Activated CD8-positive, alpha-beta T cell treated with anti-CD3 and anti-CD28 coated beads for 36 hours (primary cell): Measurements from ENCODE around the gene DOCK3. TPM values are rescaled to one million over a fixed set of nuclear protein-coding genes. Genes with fewer than 3 reads are reported as not detected.
"Not testable (repeated sequence)": the region's sequence is repeated elsewhere in the genome, so short reads cannot be mapped to it uniquely, and the experiment has no call there.

Experiments used
- ATAC-seq: fragments of 200-7000 bp; cut with Tn5 transposase; one replicate; pipeline ENCODE4 v1.10.0; 2021; ENCODE audit warnings: mild to moderate bottlenecking, moderate library complexity
- CTCF ChIA-PET: fragments of 350-600 bp; sonication (Branson Sonifier 250); formaldehyde crosslinking; loops from one replicate; lab custom pipeline; 2021; ENCODE audit warnings: antibody characterized with exemption; lab: Charles Lee
- POLR2A ChIA-PET: fragments of 350-600 bp; sonication (Branson Sonifier 250); formaldehyde crosslinking; loops from one replicate; lab custom pipeline; 2021; ENCODE audit warnings: antibody characterized with exemption; lab: Charles Lee
- DNase-seq: peaks from one replicate; pipeline ENCODE4 v3.0.0-alpha.2; 2020
- H3K27ac Mint-ChIP-seq: one replicate; pipeline ENCODE4 v1.8.0; 2021; ENCODE audit warnings: mild to moderate bottlenecking, mixed read lengths
- H3K27me3 Mint-ChIP-seq: one replicate; pipeline ENCODE4 v1.8.0; 2021; ENCODE audit warnings: mixed read lengths
- H3K36me3 Mint-ChIP-seq: one replicate; pipeline ENCODE4 v1.8.0; 2021; ENCODE audit warnings: low read depth, mixed read lengths
- H3K4me1 Mint-ChIP-seq: one replicate; pipeline ENCODE4 v1.8.0; 2021; ENCODE audit warnings: low read depth, mixed read lengths
- H3K4me3 Mint-ChIP-seq: one replicate; pipeline ENCODE4 v1.8.0; 2021; ENCODE audit warnings: mild to moderate bottlenecking, moderate library complexity, mixed read lengths
- H3K9me3 Mint-ChIP-seq: one replicate; pipeline ENCODE4 v1.8.0; 2021; ENCODE audit warnings: mixed read lengths
- CTCF ChIP-seq: fragments of 200-600 bp; IDR thresholded peaks from one replicate; pipeline ENCODE4 v1.8.0; 2022; ENCODE audit warnings: antibody characterized with exemption, mild to moderate bottlenecking
- intact Hi-C: fragments of 100-400 bp; cut with micrococcal nuclease; formaldehyde crosslinking; loops from one replicate; pipeline ENCODE4 v1.10.0; 2022
- total RNA-seq, 2 experiments: library from RNA; stranded (reverse); gene quantifications; one replicate each; pipeline ENCODE4 v1.2.3, GENCODE V29; 2021

Gene DOCK3
- total RNA-seq, 2 experiments from 2014 or later = 3.6 to 4.2 TPM

GRCh38 chr3:51075221-51075775, 400.6 kb downstream of the DOCK3 start:
- no peak for ATAC-seq
- intact Hi-C loops = no loop called here
- H3K36me3 Mint-ChIP-seq = no peaks in the 10 kb centered on the region
- H3K4me1 Mint-ChIP-seq = no peaks in the 10 kb centered on the region
- CTCF ChIA-PET = interaction anchor here (0.6 to 1.2 kb wide), 2 partner anchors 15 to 104 kb away, joined by 3 read pairs; no protein-coding TSS in a partner anchor
- no peak overlapping the region for H3K4me3 Mint-ChIP-seq
- no peak for TF ChIP-seq CTCF
- no peak for DNase-seq
- POLR2A ChIA-PET = interaction anchor here (0.7 kb wide), 1 partner anchor 232 kb away, joined by 3 read pairs; no protein-coding TSS in a partner anchor
- H3K27ac Mint-ChIP-seq = no peak overlapping the region
- H3K9me3 Mint-ChIP-seq = no peaks in the 10 kb centered on the region
- H3K27me3 Mint-ChIP-seq = no peaks in the 10 kb centered on the region

- no peaks in the 10 kb centered on the region for H3K27me3 Mint-ChIP-seq
- no peak overlapping the region for H3K27ac Mint-ChIP-seq
- CTCF ChIA-PET = interaction anchor here (1.3 kb wide), 1 partner anchor 20 kb away, joined by 3 read pairs; no protein-coding TSS in a partner anchor
- DNase-seq = no peak
- intact Hi-C loops = no loop called here
- H3K36me3 Mint-ChIP-seq = peaks cover 14% of the 10 kb centered on the region
- peaks cover 28% of the 10 kb centered on the region for H3K9me3 Mint-ChIP-seq
- H3K4me3 Mint-ChIP-seq = no peak overlapping the region
- no peaks in the 10 kb centered on the region for H3K4me1 Mint-ChIP-seq
- POLR2A ChIA-PET = no interaction called here
- TF ChIP-seq CTCF = no peak
- ATAC-seq = no peak
These were observed 407.6 kb downstream of the DOCK3 start for GRCh38 chr3:51082363-51082762.

GRCh38 chr3:51083490-51083889, 408.8 kb downstream of the DOCK3 start:
- Mint-ChIP-seq H3K4me3 (no peak overlapping the region), H3K4me1 (no peaks in the 10 kb centered on the region), H3K27ac (no peak overlapping the region), H3K9me3 (peaks cover 28% of the 10 kb centered on the region), H3K36me3 (peaks cover 14% of the 10 kb centered on the region), H3K27me3 (no peaks in the 10 kb centered on the region)
- ChIA-PET POLR2A (no interaction called here), CTCF (no interaction called here)
- ATAC-seq (no peak), DNase-seq (no peak)
- no peak for TF ChIP-seq CTCF
- intact Hi-C loops = no loop called here

- H3K27ac Mint-ChIP-seq, H3K4me1 Mint-ChIP-seq, POLR2A ChIA-PET, H3K4me3 Mint-ChIP-seq, intact Hi-C loops, CTCF ChIA-PET, H3K27me3 Mint-ChIP-seq, DNase-seq, ATAC-seq: not testable (repeated sequence)
- H3K36me3 Mint-ChIP-seq = peaks cover 16% of the 10 kb centered on the region
- peaks cover 11% of the 10 kb centered on the region for H3K9me3 Mint-ChIP-seq
These were observed 417.4 kb downstream of the DOCK3 start for GRCh38 chr3:51092141-51092540.

GRCh38 chr3:51094838-51095237, 420.1 kb downstream of the DOCK3 start:
- DNase-seq, POLR2A ChIA-PET, H3K27me3 Mint-ChIP-seq, H3K4me1 Mint-ChIP-seq, H3K4me3 Mint-ChIP-seq, CTCF ChIA-PET, intact Hi-C loops, ATAC-seq, H3K27ac Mint-ChIP-seq: not testable (repeated sequence)
- peaks cover 11% of the 10 kb centered on the region for H3K9me3 Mint-ChIP-seq
- H3K36me3 Mint-ChIP-seq = peaks cover 16% of the 10 kb centered on the region

GRCh38 chr3:51099794-51100535, 425.2 kb downstream of the DOCK3 start:
- ChIA-PET CTCF (interaction anchor here (1.1 to 2.6 kb wide), 8 partner anchors 11 to 484 kb away, joined by 3 to 9 read pairs (median 3); no protein-coding TSS in a partner anchor), POLR2A (no interaction called here)
- no peak overlapping the region for H3K27ac Mint-ChIP-seq

More at GRCh38 chr3:51099794-51100535, 425.2 kb downstream of the DOCK3 start:
- ATAC-seq (no peak), DNase-seq (peak; percentile 33)
- Mint-ChIP-seq H3K9me3 (peaks cover 8% of the 10 kb centered on the region), H3K27me3 (no peaks in the 10 kb centered on the region), H3K4me1 (peaks cover 7% of the 10 kb centered on the region), H3K36me3 (peaks cover 7% of the 10 kb centered on the region), H3K4me3 (no peak overlapping the region)
- peak; percentile 38 for TF ChIP-seq CTCF
- intact Hi-C loops = no loop called here
